ENCODE results near the gene SLITRK4. TPM values are rescaled to one million over a fixed set of nuclear protein-coding genes. Genes with fewer than 3 reads are reported as not detected.

The SLITRK4 gene
- total RNA-seq, 1 donor from 2014 or later: 2.1 TPM

DNA sequence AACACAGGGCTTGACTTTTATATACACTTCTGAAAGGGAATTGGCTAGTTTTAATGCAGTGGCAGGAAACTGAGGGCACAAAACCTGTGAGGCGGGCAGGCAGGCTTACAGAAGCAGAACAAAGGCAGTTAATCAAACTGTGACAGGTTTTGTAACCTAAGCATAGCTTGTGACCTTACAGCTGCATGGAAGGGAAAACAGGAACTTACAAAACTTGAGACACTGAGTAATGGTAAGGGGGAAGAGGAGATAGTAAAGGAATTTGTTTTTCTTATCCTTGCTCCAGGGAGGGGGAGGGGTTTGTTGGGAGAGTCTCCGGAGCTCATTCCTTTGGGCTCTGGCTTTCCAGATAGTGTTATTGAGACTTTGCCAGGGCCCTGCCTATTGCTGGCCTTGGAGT is 55.6 kb downstream of the SLITRK4 start:
- no peaks in the 10 kb centered on the region for H3K27me3 ChIP-seq (ENCODE audit: control insufficient read depth in 3 of 3, insufficient read depth in 3 of 3, low read length in 3 of 3)
- no peak overlapping the region for H3K27ac ChIP-seq (ENCODE audit: low read depth, low read length)
- no peak overlapping the region for H3K4me3 ChIP-seq (ENCODE audit: low read length in 3 of 3)
- no peak overlapping the region for H3K9ac ChIP-seq (ENCODE audit: low read depth in 1 of 3, low read length in 3 of 3)
- no peaks in the 10 kb centered on the region for H3K36me3 ChIP-seq (ENCODE audit: control insufficient read depth in 3 of 3, insufficient read depth in 3 of 3, low read length in 3 of 3)
- H3K4me1 ChIP-seq (ENCODE audit: control insufficient read depth in 3 of 3, insufficient read depth in 3 of 3, low read length in 3 of 3): no peaks in the 10 kb centered on the region
- H3K9me3 ChIP-seq (ENCODE audit: control insufficient read depth in 3 of 3, low read length in 3 of 3): no peaks in the 10 kb centered on the region

Other genes with a start within 250 kb of the SLITRK4 start
- gene SPANXN3, start 118.6 kb downstream of the SLITRK4 start, total RNA-seq: not detected
- gene SPANXN2, start 84.7 kb upstream of the SLITRK4 start, total RNA-seq: not detected
- gene UBE2NL, start 248.0 kb upstream of the SLITRK4 start, total RNA-seq: not detected

Data from skeletal muscle tissue (tissue), 4 donors.